Neural cell (in vitro differentiated cells): ENCODE results near the gene FAM204A. TPM values are rescaled to one million over a fixed set of nuclear protein-coding genes. Genes with fewer than 3 reads are reported as not detected.

Experiments used
- H2AFZ ChIP-seq: fragments of 200-600, 300-800 bp; sonication (generic), shearing (Covaris generic); 2 replicates; pipeline ENCODE4 v1.6.0; 2014; ENCODE audit warnings: low read depth, mild to moderate bottlenecking, antibody characterized with exemption, low read length, moderate library complexity
- H3F3A ChIP-seq: fragments of 200-600 bp; shearing (Covaris generic); 2 replicates; pipeline ENCODE4 v1.6.1; 2016; ENCODE audit warnings: mild to moderate bottlenecking, moderate library complexity, mixed read lengths, antibody characterized with exemption, low read length; ENCODE audit not compliant: insufficient read depth, poor library complexity, severe bottlenecking
- H3K27ac ChIP-seq: fragments of 200-600, 300-800 bp; sonication (generic), shearing (Covaris generic); 2 replicates; pipeline ENCODE4 v1.5.1; 2014; ENCODE audit warnings: mild to moderate bottlenecking, low read length, moderate library complexity
- H3K27me3 ChIP-seq: fragments of 300-800, 200-600 bp; sonication (generic), shearing (Covaris generic); 2 replicates; pipeline ENCODE4 v1.6.0; 2014; ENCODE audit warnings: mild to moderate bottlenecking, low read depth, low read length, moderate library complexity; ENCODE audit not compliant: insufficient read depth
- H3K36me3 ChIP-seq: fragments of 300-800, 200-600 bp; sonication (generic), shearing (Covaris generic); 2 replicates; pipeline ENCODE4 v1.5.1; 2014; ENCODE audit warnings: mild to moderate bottlenecking, antibody characterized with exemption, low read length, moderate library complexity; ENCODE audit not compliant: insufficient read depth
- H3K4me2 ChIP-seq: fragments of 300-800, 200-600 bp; sonication (generic), shearing (Covaris generic); 2 replicates; pipeline ENCODE4 v1.6.0; 2014; ENCODE audit warnings: mild to moderate bottlenecking, low read length
- H3K4me3 ChIP-seq: fragments of 300-800, 200-600 bp; sonication (generic), shearing (Covaris generic); 2 replicates; pipeline ENCODE4 v1.5.1; 2014; ENCODE audit warnings: mild to moderate bottlenecking, low read length, moderate library complexity
- H3K79me2 ChIP-seq: fragments of 200-600 bp; shearing (Covaris generic); replicated peaks from 2 replicates; pipeline ENCODE4 v1.6.0; 2014; ENCODE audit warnings: mild to moderate bottlenecking, low read length, moderate library complexity; ENCODE audit not compliant: insufficient read depth
- H3K9ac ChIP-seq: fragments of 300-800, 200-600 bp; sonication (generic), shearing (Covaris generic); 2 replicates; pipeline ENCODE4 v1.6.1; 2016; ENCODE audit warnings: mild to moderate bottlenecking, low read length, mixed read lengths
- H3K9me2 ChIP-seq: fragments of 200-600 bp; shearing (Covaris generic); 2 replicates; pipeline ENCODE4 v1.6.1; 2016; ENCODE audit warnings: mild to moderate bottlenecking, low read length, mixed read lengths; ENCODE audit not compliant: insufficient read depth
- H3K9me3 ChIP-seq: fragments of 200-600, 300-800 bp; sonication (generic), shearing (Covaris generic); 2 replicates; pipeline ENCODE4 v1.6.1; 2016; ENCODE audit warnings: mild to moderate bottlenecking, mixed run types, low read length, moderate library complexity, mixed read lengths
- H4K20me1 ChIP-seq: fragments of 200-600 bp; shearing (Covaris generic); 2 replicates; pipeline ENCODE4 v1.6.1; 2016; ENCODE audit warnings: mild to moderate bottlenecking, mixed run types; ENCODE audit not compliant: insufficient read depth
- EP300 ChIP-seq: fragments of 450-650 bp; conservative IDR thresholded peaks from 2 replicates; pipeline ENCODE4 v1.6.1; 2014; ENCODE audit warnings: antibody characterized with exemption, mild to moderate bottlenecking, moderate library complexity; ENCODE audit not compliant: poor library complexity, severe bottlenecking
- EZH2 ChIP-seq: fragments of 200-600, 300-800 bp; shearing (Covaris generic), sonication (generic); IDR thresholded peaks from 2 replicates; pipeline ENCODE4 v1.6.1; 2014; ENCODE audit warnings: antibody characterized with exemption, low read length, borderline replicate concordance, mild to moderate bottlenecking; ENCODE audit not compliant: insufficient read depth, poor library complexity, severe bottlenecking
- MXI1 ChIP-seq: fragments of 450-650 bp; conservative IDR thresholded peaks from 2 replicates; pipeline ENCODE4 v1.6.1; 2014; ENCODE audit warnings: antibody characterized with exemption, mild to moderate bottlenecking; ENCODE audit not compliant: poor library complexity, severe bottlenecking
- POLR2AphosphoS5 ChIP-seq: IDR thresholded peaks from 2 replicates; pipeline ENCODE4 v1.6.1; 2012
- RAD21 ChIP-seq: fragments of 450-650 bp; conservative IDR thresholded peaks from 2 replicates; pipeline ENCODE4 v1.6.1; 2014; ENCODE audit warnings: antibody characterized with exemption, mild to moderate bottlenecking, moderate library complexity
- SMC3 ChIP-seq: fragments of 450-650 bp; conservative IDR thresholded peaks from 2 replicates; pipeline ENCODE4 v1.6.1; 2014; ENCODE audit warnings: antibody characterized with exemption, mild to moderate bottlenecking, moderate library complexity; ENCODE audit not compliant: poor library complexity
- TAF1 ChIP-seq: IDR thresholded peaks from 2 replicates; pipeline ENCODE4 v1.6.1; 2012; ENCODE audit warnings: low read depth
- polyA plus RNA-seq: library from polyadenylated mRNA; depleted of rRNA; stranded (reverse); fragments of >200 nt; gene quantifications from 2 replicates; pipeline ENCODE4 v1.2.3, GENCODE V29; 2014
- TF ChIP-seq, protein P1 (sequence below): fragments of 450-650 bp; IDR thresholded peaks from 2 replicates; pipeline ENCODE4 v1.5.1; 2014; ENCODE audit warnings: antibody characterized with exemption, mild to moderate bottlenecking, moderate library complexity; ENCODE audit not compliant: poor library complexity, severe bottlenecking
- TF ChIP-seq, protein P2 (sequence below): IDR thresholded peaks from 2 replicates; pipeline ENCODE4 v1.6.1; 2012; ENCODE audit warnings: borderline replicate concordance

The FAM204A gene
- polyA plus RNA-seq, 1 donor from 2014 or later: 202 TPM

DNA sequence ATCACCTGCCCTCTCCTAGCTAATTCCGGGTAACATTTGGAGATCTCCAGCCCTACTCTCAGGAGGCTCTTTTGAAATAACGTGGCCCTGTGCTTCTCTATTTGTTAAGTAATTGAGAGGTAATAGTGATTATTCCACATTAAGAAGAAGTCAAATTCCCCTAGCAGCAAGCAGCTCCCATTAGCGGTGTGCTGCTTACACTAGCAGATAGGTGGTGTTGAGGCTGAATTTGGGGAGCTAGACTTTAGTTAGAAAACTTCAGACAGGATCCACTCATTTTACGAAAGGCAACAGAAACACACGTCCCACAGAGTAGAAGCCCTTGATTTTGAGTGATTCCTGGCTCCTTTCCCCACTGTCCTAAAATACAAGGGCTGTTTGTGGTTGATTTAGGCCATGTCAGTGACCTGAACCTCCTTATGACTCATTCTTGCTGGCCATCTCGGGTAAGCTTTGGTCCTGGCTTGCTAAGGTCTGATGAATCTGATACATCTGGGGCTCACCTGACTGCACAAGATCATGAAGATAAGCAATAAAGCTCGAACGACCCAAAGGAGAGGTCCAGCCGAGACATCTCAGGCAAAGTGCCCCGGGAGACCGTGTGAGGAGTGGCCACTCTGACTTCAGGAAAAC lies 77.2 kb downstream of the FAM204A start:
- H2AFZ ChIP-seq: no peak overlapping the region
- H3K9ac ChIP-seq: no peak overlapping the region
- no peaks in the 10 kb centered on the region for H3K9me3 ChIP-seq
- no peaks in the 10 kb centered on the region for H3K79me2 ChIP-seq
- no peak overlapping the region for H3K27ac ChIP-seq
- no peaks in the 10 kb centered on the region for H4K20me1 ChIP-seq
- no peaks in the 10 kb centered on the region for H3F3A ChIP-seq
- TF ChIP-seq SMC3 (no peak), TAF1 (no peak), EZH2 (no peak), RAD21 (no peak), MXI1 (no peak), EP300 (no peak), POLR2AphosphoS5 (no peak)
- TF ChIP-seq, protein P1, sequence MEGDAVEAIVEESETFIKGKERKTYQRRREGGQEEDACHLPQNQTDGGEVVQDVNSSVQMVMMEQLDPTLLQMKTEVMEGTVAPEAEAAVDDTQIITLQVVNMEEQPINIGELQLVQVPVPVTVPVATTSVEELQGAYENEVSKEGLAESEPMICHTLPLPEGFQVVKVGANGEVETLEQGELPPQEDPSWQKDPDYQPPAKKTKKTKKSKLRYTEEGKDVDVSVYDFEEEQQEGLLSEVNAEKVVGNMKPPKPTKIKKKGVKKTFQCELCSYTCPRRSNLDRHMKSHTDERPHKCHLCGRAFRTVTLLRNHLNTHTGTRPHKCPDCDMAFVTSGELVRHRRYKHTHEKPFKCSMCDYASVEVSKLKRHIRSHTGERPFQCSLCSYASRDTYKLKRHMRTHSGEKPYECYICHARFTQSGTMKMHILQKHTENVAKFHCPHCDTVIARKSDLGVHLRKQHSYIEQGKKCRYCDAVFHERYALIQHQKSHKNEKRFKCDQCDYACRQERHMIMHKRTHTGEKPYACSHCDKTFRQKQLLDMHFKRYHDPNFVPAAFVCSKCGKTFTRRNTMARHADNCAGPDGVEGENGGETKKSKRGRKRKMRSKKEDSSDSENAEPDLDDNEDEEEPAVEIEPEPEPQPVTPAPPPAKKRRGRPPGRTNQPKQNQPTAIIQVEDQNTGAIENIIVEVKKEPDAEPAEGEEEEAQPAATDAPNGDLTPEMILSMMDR: no peak
- TF ChIP-seq, protein P2, sequence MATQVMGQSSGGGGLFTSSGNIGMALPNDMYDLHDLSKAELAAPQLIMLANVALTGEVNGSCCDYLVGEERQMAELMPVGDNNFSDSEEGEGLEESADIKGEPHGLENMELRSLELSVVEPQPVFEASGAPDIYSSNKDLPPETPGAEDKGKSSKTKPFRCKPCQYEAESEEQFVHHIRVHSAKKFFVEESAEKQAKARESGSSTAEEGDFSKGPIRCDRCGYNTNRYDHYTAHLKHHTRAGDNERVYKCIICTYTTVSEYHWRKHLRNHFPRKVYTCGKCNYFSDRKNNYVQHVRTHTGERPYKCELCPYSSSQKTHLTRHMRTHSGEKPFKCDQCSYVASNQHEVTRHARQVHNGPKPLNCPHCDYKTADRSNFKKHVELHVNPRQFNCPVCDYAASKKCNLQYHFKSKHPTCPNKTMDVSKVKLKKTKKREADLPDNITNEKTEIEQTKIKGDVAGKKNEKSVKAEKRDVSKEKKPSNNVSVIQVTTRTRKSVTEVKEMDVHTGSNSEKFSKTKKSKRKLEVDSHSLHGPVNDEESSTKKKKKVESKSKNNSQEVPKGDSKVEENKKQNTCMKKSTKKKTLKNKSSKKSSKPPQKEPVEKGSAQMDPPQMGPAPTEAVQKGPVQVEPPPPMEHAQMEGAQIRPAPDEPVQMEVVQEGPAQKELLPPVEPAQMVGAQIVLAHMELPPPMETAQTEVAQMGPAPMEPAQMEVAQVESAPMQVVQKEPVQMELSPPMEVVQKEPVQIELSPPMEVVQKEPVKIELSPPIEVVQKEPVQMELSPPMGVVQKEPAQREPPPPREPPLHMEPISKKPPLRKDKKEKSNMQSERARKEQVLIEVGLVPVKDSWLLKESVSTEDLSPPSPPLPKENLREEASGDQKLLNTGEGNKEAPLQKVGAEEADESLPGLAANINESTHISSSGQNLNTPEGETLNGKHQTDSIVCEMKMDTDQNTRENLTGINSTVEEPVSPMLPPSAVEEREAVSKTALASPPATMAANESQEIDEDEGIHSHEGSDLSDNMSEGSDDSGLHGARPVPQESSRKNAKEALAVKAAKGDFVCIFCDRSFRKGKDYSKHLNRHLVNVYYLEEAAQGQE: no peak
- H3K36me3 ChIP-seq: no peaks in the 10 kb centered on the region
- no peak overlapping the region for H3K4me3 ChIP-seq
- H3K4me2 ChIP-seq: no peak overlapping the region
- H3K27me3 ChIP-seq: peaks cover 11% of the 10 kb centered on the region
- no peaks in the 10 kb centered on the region for H3K9me2 ChIP-seq

DNA sequence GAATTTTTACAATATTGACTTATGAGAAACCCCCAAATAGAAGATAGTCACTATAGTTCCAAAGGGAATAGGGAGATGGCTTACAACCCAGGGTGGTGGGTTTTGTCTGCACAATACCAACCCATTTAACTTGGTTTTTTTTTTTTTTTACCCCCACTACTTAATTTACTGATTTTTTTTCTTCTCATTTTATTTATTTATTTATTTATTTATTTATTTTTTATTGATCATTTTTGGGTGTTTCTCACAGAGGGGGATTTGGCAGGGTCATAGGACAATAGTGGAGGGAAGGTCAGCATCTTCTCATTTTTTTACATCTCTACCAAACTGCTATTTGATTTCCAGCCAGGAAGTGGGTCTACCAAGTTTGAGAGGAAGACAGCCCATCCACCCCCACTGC lies 77.9 kb downstream of the FAM204A start:
- H3F3A ChIP-seq: no peaks in the 10 kb centered on the region
- H3K4me2 ChIP-seq: no peak overlapping the region
- no peaks in the 10 kb centered on the region for H3K36me3 ChIP-seq
- no peaks in the 10 kb centered on the region for H3K9me2 ChIP-seq
- no peaks in the 10 kb centered on the region for H4K20me1 ChIP-seq
- no peaks in the 10 kb centered on the region for H3K79me2 ChIP-seq
- no peak overlapping the region for H2AFZ ChIP-seq
- H3K4me3 ChIP-seq: no peak overlapping the region
- H3K27ac ChIP-seq: no peak overlapping the region
- peaks cover 4% of the 10 kb centered on the region for H3K27me3 ChIP-seq
- no peak overlapping the region for H3K9ac ChIP-seq
- TF ChIP-seq SMC3 (no peak), TAF1 (no peak), RAD21 (no peak), EZH2 (no peak), EP300 (no peak), MXI1 (no peak), POLR2AphosphoS5 (no peak)
- TF ChIP-seq, protein P2: no peak
- TF ChIP-seq, protein P1: no peak
- H3K9me3 ChIP-seq: no peaks in the 10 kb centered on the region
